Measurements from ENCODE around the gene ALAD. TPM values are rescaled to one million over a fixed set of nuclear protein-coding genes. Genes with fewer than 3 reads are reported as not detected.
A peak's percentile ranks its signal among the peaks of the same experiment; 100 is the strongest.
"Not testable (repeated sequence)": the region's sequence is repeated elsewhere in the genome, so short reads cannot be mapped to it uniquely, and the experiment has no call there.

The ALAD gene
- polyA plus RNA-seq, 5 donors = 36.8 to 50.0 (median 45.5) TPM

- DNase-seq = no peak
Observed at GRCh38 chr9:113403646-113404045, 2.6 kb upstream of the ALAD start.

DNA sequence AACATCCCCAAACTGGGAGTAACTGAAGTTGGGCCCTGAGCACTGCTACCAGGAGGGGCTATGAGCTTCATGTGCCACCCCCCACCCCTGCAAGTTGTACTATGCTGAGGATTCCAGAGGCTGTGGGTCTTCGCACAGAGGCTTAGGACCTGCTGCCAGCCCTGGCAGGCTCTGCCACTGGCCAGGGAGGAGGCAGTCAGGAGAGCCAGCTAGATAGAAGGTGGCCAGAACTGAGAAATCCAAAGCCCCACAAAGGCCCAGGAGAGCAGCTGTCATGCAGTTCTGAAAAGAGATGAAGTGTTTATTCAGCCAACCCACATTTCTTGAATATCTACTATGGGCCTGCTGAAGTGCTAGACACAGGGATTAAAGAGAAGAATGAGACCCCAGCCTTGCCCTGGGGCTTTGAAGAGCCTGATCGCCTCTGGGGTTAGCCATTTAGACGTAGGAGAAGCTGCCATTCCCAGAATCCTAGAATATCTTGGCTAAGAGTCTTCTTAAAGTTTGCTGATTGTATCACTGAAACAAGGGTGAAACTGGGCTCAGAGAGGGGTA is 1.4 kb downstream of the ALAD start:
- DNase-seq = no peak

DNA sequence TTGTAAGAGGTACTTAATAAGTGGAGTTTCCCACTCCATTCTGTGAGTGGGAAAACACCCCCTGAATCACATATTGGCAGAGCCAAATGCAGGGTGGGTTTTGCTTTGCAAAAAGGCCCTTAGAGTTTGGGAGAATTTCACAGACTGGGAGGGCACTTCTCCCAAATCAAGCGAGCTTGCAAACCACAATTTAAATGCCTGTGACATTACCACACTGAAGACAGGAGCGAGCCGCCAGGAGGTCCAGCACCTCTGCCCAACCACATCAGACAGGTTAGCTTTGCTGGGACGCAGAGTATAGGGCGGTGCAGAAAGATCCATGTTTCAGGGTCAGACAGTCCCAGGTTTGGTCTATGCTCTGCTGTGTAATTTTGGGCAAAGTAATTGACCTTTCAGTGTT is 2.3 kb downstream of the ALAD start:
- no peak for DNase-seq

- DNase-seq = no peak
Observed at GRCh38 chr9:113397203-113397631, 3.9 kb downstream of the ALAD start.

DNA sequence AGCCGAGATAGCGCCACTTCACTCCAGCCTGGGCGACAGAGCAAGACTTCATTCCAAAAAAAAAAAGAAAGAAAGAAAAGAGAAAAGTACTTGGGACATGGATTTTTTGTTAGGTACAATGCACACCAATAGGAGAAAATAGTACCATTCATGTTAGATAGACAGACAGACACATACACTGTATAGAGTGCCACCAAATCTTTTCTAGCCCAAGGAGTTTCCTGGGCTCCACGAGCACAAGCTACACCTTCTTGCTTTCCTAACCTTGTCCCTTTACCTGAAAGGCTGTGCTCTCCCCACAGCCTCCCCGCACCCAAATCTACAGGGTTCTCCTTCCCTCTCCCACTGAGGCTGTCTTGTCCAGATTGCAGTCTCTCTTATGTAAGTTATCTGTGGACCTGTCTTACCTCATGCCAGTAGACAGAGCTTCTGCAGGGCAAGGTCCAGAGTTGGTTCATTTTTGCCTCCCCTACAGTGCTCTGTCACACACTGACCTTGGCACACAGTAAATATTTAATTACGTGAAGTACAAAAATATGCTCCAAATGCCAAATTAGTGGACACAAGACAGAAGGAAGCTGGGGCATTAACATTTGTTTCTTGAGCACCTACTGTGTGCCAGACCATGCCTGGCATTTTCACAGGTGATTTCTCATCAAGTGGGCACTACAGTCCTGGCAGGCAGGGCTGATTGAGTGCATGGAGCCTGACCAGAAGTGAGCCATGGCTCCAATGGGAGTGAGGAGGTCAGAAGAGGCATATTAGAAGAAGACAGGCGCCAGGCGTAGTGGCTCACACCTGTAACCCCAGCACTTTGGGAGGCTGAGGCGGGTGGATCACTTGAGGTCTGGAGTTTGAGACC is 5.9 kb downstream of the ALAD start:
- no peak for DNase-seq

GRCh38 chr9:113393281-113393680 is 7.8 kb downstream of the ALAD start:
- DNase-seq = no peak

DNA sequence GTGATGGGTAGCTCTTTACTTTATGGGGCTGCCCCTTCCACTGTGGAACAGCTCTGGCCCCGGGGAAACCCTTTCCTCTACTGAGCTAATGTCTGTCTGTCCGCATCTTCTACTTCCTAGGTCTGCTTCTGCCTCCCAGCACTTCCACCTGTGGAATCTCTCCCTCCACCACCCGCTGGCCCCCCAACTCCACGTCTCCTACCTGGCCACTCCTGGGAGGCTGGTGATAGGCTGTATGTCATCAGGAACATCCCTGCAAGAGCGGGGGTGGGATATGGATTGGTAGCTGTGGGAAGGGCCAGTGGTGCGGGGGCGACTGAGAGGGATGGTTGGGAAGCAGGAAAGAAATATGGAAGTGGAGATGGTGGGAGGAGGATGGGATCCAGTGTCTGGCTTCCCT is 9.2 kb downstream of the ALAD start:
- DNase-seq = no peak

DNA sequence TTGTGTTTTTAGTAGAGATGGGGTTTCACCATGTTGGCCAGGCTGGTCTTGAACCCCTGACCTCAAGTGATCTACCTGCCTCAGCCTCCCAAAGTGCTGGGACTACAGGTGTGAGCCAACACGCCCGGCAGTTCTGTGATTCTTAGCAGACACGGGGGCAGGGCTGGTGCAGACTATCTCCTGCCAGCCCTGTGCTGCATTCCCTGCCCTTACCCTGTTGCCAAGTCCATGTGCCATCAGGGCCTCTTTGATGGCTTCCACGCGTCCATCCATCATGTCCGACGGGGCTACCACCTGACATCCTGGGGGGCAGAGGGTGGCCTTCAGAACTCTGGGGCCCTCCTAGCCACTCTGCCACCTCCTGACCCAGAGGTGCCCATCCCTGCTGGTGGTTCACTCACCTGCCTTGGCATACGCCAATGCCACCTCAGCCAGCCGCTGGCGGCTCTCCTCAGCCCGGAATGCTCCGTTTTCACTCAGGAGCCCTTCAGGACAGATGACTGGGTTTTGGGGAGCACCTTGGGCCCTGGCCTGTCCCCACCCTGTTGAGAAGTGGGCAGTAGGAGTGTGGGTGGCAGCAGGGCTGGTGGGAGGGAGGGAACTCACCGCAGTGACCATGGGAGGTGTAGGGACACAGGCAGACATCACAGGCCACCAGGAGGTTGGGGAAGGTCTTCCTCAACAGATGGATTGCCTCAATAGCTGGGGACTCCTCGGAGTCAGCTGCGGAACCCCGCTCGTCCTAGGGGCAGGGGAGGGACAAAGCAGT is 10.7 kb downstream of the ALAD start:
- DNase-seq = no peak

GRCh38 chr9:113389451-113389850 is 11.6 kb downstream of the ALAD start:
- DNase-seq = no peak

DNA sequence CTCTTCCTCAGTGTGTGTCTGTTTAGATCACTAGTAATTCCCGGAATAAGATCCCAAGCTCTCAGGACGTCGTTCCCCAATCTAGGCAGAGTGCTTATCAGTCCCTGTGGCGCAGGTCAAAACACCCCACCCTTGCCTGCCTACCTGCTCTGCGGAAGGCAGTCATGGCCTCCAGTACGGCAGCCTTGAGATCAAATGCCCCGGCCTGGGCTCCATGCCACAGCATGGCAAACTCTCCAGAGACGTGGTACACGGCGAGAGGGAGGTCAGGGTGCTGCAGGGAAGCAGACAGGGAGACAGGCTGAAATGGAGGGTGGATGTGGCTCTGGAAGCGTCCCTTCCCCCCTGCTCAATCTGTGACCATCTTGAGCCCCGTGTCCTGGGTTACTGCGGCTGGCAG is 12.3 kb downstream of the ALAD start:
- no peak for DNase-seq

DNA sequence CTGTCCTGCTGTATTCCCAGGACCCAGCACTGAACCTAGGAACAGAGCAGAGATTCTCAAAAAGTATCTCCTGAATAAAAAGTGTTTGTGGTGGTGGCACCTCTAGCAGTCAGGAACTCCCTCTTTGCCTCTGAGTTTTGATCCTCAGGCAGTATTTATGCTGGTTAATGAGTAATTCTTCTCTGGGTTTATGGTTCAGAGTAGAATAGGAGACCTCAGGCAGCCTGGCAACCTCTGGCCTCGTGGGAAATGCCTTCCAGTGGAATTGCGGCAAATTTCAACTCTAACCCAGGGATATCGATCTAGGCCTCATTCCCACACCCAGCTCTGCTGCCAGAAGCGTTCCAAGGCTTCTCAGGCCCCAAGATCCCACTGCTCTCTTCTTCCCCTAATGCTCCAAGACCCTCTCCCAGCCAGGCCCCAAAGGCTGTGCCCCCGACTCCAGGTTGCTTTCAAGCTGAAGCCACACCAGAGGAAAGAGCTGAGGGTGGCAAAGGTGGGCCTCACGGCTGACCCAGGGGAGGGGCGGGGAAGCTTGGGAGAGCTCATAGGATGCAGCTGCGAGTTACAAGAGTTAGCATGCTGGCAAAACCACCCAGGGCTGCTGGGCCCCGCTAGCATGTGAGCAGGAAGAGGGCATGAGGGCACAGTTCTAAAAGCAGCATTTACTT is 13.4 kb downstream of the ALAD start:
- no peak for DNase-seq

DNA sequence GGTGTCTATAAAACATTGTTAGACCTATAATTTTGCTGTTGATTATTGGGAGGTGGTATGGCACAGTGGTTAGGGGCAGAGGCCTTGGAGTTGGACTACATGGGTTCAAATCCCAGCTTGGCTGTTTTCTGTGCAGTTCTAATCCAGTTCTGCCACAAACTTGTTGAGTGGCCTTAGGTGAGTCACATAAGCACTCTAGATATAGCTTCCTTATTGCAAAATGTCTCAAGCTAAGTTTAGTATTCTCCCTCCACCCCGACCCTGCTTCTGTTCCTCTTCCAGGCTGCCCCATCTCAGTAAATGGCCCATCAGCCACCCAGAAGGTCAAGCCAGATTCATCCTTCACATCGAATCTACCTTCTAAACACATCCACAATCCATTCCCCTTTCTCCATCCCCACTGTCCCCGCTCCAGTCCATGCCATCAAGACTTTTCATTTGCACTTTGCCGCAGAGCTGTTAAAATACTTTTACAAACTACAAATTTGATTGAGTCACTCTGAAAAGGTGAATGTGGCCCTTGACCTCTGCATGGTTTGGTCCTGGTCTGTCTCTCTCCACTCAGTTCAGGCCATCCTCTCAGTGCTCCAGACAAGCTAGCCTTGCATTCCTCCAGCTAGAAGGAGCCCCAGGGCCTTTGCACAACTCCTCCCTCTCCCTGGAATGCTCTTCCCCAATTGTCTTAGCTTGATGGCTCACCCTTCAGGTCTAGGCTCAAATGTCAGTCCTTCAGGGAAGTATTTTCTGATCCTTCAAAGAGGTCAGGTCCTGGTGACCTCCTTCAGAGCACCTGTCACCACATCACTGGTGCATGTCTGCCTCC is 14.3 kb downstream of the ALAD start:
- DNase-seq = no peak

DNA sequence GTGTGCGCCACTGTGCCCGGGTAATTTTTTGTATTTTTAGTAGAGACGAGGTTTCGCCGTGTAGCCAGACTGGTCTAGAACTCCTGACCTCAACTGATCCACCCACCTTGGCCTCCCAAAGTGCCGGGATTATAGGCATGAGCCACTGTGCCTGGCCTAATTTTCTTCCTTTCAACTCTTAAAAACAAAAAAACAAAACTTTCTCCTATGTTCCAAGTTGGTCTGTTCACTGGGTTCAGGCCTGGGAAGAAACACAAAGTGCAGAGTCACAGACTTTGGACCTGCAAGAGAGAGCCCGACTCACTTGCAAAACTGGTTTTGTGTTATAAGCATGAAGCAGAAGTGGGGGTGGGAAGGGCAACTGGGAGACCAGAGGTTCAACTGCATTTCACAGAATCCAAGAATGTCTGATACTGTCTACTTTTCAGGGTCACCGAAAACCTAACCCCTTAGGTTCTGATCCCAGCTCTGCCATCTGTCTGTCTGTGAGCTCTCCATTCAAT is 19.1 kb downstream of the ALAD start:
- peak in 1 of 2 donors; percentile 48 for DNase-seq

DNA sequence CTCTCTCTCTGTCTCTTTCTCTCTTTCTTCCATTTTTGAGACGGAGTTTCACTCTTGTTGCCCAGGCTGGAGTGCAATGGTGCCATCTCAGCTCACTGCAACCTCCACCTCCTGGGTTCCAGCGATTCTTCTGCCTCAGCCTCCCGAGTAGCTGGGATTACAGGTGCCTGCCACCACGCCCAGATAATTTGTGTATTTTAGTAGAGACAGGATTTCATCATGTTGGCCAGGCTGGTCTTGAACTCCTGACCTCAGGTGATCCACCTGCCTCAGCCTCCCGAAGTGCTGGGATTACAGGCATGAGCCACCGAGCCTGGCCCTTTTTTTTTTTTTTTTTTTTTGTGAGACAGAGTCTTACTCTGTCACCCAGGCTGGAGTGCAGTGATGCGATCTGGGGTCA is 19.6 kb downstream of the ALAD start:
- not testable (repeated sequence) for DNase-seq

- no peak for DNase-seq
Observed at GRCh38 chr9:113380869-113381378, 20.2 kb downstream of the ALAD start.

DNA sequence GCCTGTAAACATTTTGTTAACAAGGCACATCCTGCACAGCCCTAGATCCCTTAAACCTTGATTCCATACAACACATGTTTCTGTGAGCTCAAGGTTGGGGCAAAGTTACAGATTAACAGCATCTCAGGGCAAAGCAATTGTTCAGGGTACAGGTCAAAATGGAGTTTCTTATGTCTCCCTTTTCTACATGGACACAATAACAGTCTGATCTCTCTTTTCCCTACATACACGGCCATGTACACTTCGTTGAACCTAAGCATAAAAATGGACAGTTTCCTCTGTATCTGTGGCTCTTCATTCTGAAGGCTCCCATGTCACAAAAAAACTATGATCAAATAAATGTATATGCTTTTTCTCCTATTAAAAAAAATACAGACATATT is 21.3 kb downstream of the ALAD start:
- not testable (repeated sequence) for DNase-seq

- not testable (repeated sequence) for DNase-seq
Observed at GRCh38 chr9:113379094-113379828, 21.8 kb downstream of the ALAD start.

GRCh38 chr9:113376634-113377567 is 24.2 kb downstream of the ALAD start, which contains the start of gene HDHD3:
HDHD3 (minus strand) TSS chr9:113376986; CDS start chr9:113374354, 2,632 bp downstream.
- peak; percentile 74 to 79 for DNase-seq
